HEK293 (cell line): ENCODE results near the gene TMEM179B.
A peak's percentile ranks its signal among the peaks of the same experiment; 100 is the strongest.

Experiments
- CTCF ChIA-PET: fragments of 350-600 bp; formaldehyde crosslinking; extraction: SDS; loops from one replicate; lab custom pipeline; 2021; ENCODE audit warnings: antibody characterized with exemption; lab: Yijun Ruan, JAX
- POLR2A ChIA-PET: fragments of 300-600 bp; formaldehyde crosslinking; extraction: SDS; loops from one replicate; lab custom pipeline; 2020; ENCODE audit warnings: antibody characterized with exemption, inconsistent platforms; lab: Yijun Ruan, JAX
- H3K27ac ChIP-seq: fragments of 200-500 bp; sonication (Bioruptor generic); 2 replicates; pipeline ENCODE4 v1.5.1; 2014; ENCODE audit warnings: low read depth, low read length, control low read depth, inconsistent platforms; ENCODE audit errors: extremely low read depth
- H3K36me3 ChIP-seq, 2 experiments: fragments of 200-500 bp in 1 of 2; sonication (Bioruptor generic) in 1 of 2; 1 replicate in 1 of 2; 2 replicates in 1 of 2; pipeline ENCODE4 v1.5.1; 2014 to 2017; ENCODE audit warnings: inconsistent platforms in 2 of 2, low read length in 2 of 2; ENCODE audit not compliant: control insufficient read depth in 2 of 2, insufficient read depth in 1 of 2
- H3K4me1 ChIP-seq: fragments of 200-500 bp; sonication (Bioruptor generic); 2 replicates; pipeline ENCODE4 v1.5.1; 2014; ENCODE audit warnings: mild to moderate bottlenecking, low read length, inconsistent platforms; ENCODE audit not compliant: control insufficient read depth, insufficient read depth
- H3K4me3 ChIP-seq: 2 replicates; pipeline ENCODE4 v1.5.1; 2011; ENCODE audit warnings: low read depth, mild to moderate bottlenecking, control low read depth, low read length, moderate library complexity
- H3K9me3 ChIP-seq: fragments of 200-500 bp; sonication (Bioruptor generic); 2 replicates; pipeline ENCODE4 v1.5.1; 2014; ENCODE audit warnings: low read depth, low read length, inconsistent platforms; ENCODE audit not compliant: control insufficient read depth, insufficient read depth
- AEBP2 ChIP-seq: fragments of 450-650 bp; formaldehyde crosslinking; IDR thresholded peaks from 2 replicates; pipeline ENCODE4 v1.5.1; 2016; ENCODE audit warnings: missing biosample characterization, missing genetic modification characterization, borderline replicate concordance
- PATZ1 ChIP-seq: fragments of 450-650 bp; formaldehyde crosslinking; IDR thresholded peaks from 2 replicates; pipeline ENCODE4 v1.5.1; 2016; ENCODE audit warnings: missing biosample characterization, missing genetic modification characterization
- RBAK ChIP-seq: fragments of 450-650 bp; formaldehyde crosslinking; IDR thresholded peaks from 2 replicates; pipeline ENCODE4 v1.5.1; 2016; ENCODE audit warnings: missing biosample characterization, missing genetic modification characterization
- REST ChIP-seq: fragments of 450-650 bp; formaldehyde crosslinking; IDR thresholded peaks from 2 replicates; pipeline ENCODE4 v1.5.1; 2016; ENCODE audit warnings: missing biosample characterization, missing genetic modification characterization
- TSHZ1 ChIP-seq: fragments of 450-650 bp; formaldehyde crosslinking; IDR thresholded peaks from 2 replicates; pipeline ENCODE4 v1.5.1; 2016; ENCODE audit warnings: missing biosample characterization, missing genetic modification characterization, borderline replicate concordance
- ZBTB48 ChIP-seq: fragments of 450-650 bp; formaldehyde crosslinking; IDR thresholded peaks from 2 replicates; pipeline ENCODE4 v1.5.1; 2016; ENCODE audit warnings: missing biosample characterization, missing genetic modification characterization
- ZNF19 ChIP-seq: fragments of 450-650 bp; formaldehyde crosslinking; IDR thresholded peaks from 2 replicates; pipeline ENCODE4; 2016; ENCODE audit warnings: missing biosample characterization, missing genetic modification characterization, low read depth
- ZNF23 ChIP-seq: fragments of 450-650 bp; formaldehyde crosslinking; IDR thresholded peaks from 2 replicates; pipeline ENCODE4 v1.5.1; 2016; ENCODE audit warnings: missing biosample characterization, missing genetic modification characterization, borderline replicate concordance
- ZNF239 ChIP-seq: fragments of 450-650 bp; formaldehyde crosslinking; IDR thresholded peaks from 2 replicates; pipeline ENCODE4 v1.5.1; 2016; ENCODE audit warnings: missing biosample characterization, missing genetic modification characterization
- ZNF335 ChIP-seq: fragments of 450-650 bp; formaldehyde crosslinking; conservative IDR thresholded peaks from 2 replicates; pipeline ENCODE4 v1.5.1; 2016; ENCODE audit warnings: missing biosample characterization, missing genetic modification characterization
- ZNF37A ChIP-seq: fragments of 450-650 bp; IDR thresholded peaks from 2 replicates; pipeline ENCODE4 v1.5.1; 2018; ENCODE audit warnings: missing biosample characterization, missing genetic modification characterization
- ZNF501 ChIP-seq: fragments of 450-650 bp; formaldehyde crosslinking; IDR thresholded peaks from 2 replicates; pipeline ENCODE4 v1.5.1; 2016; ENCODE audit warnings: missing biosample characterization, missing genetic modification characterization
- ZNF585B ChIP-seq: fragments of 450-650 bp; formaldehyde crosslinking; IDR thresholded peaks from 2 replicates; pipeline ENCODE4 v1.5.1; 2016; ENCODE audit warnings: missing biosample characterization, missing genetic modification characterization
- ZNF626 ChIP-seq: fragments of 450-650 bp; sonication (Bioruptor Pico); formaldehyde crosslinking; IDR thresholded peaks from 2 replicates; pipeline ENCODE4 v1.5.1; 2018; ENCODE audit warnings: missing biosample characterization, missing genetic modification characterization, inconsistent platforms
- ZNF654 ChIP-seq: fragments of 450-650 bp; formaldehyde crosslinking; IDR thresholded peaks from 2 replicates; pipeline ENCODE4 v1.5.1; 2016; ENCODE audit warnings: low read depth, missing biosample characterization, missing genetic modification characterization
- ZSCAN4 ChIP-seq: fragments of 450-650 bp; formaldehyde crosslinking; IDR thresholded peaks from 2 replicates; pipeline ENCODE4 v1.5.1; 2017; ENCODE audit warnings: missing biosample characterization, missing genetic modification characterization
- TF ChIP-seq, protein P1 (sequence below): fragments of 450-650 bp; formaldehyde crosslinking; IDR thresholded peaks from 2 replicates; pipeline ENCODE4 v1.5.1; 2016; ENCODE audit warnings: missing biosample characterization, missing genetic modification characterization
- TF ChIP-seq, protein P2 (sequence below): fragments of 450-650 bp; formaldehyde crosslinking; IDR thresholded peaks from 2 replicates; pipeline ENCODE4 v1.5.1; 2016; ENCODE audit warnings: missing biosample characterization, missing genetic modification characterization, low read depth

The TMEM179B gene

DNA sequence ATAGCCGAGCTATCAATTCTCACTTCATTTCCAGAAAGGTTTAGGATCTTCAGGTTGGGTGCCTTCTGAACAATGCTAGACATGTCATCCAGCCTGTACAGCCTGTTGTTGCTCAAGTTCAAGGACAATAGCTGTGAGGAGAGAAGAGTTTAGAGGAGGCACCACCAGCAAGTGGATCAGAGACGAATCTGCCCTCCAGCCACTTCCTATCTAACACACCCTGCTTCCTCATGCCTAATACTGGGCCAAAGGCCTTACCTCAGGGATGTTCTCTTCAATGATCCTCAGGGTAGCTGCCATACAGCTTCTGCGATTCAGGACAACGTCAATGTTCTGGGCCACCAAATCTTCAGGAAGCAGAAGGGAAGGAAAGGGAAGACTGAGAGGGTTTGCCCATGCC, 13.9 kb downstream of the TMEM179B start (continued):
- TF ChIP-seq ZNF23 (tag by site-specific recombination) (no peak), ZNF501 (tag by site-specific recombination) (no peak), ZNF19 (tag by site-specific recombination) (no peak), ZNF239 (tag by site-specific recombination) (no peak), ZSCAN4 (tag by site-specific recombination) (no peak), TSHZ1 (tag by site-specific recombination) (no peak), ZNF585B (tag by site-specific recombination) (no peak), RBAK (no peak)
- TF ChIP-seq, protein P1, sequence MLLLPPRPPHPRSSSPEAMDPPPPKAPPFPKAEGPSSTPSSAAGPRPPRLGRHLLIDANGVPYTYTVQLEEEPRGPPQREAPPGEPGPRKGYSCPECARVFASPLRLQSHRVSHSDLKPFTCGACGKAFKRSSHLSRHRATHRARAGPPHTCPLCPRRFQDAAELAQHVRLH: no peak

GRCh38 chr11:62804310-62805075, 17.3 kb downstream of the TMEM179B start:
- POLR2A ChIA-PET: interaction anchor here (0.8 to 3.0 kb wide), 16 partner anchors 8 to 85 kb away, joined by 3 to 11 read pairs (median 4); partner anchors contain the start of genes HNRNPUL2, STX5, TEX54 and TMEM179B
- peak overlapping the region; percentile 63 for H3K27ac ChIP-seq
- H3K9me3 ChIP-seq: no peaks in the 10 kb centered on the region
- CTCF ChIA-PET: interaction anchor here (0.8 to 1.7 kb wide), 5 partner anchors 10 to 124 kb away, joined by 3 to 5 read pairs (median 3); no protein-coding TSS in a partner anchor
- no peaks in the 10 kb centered on the region for H3K4me1 ChIP-seq
- peak overlapping the region; percentile 84 for H3K4me3 ChIP-seq
- H3K36me3 ChIP-seq: peaks cover 17 to 47% of the 10 kb centered on the region in 2 experiments
- TF ChIP-seq ZNF335 (tag by site-specific recombination): peak; percentile 45; the same call in 1 of the 2 replicates
- TF ChIP-seq REST (tag by site-specific recombination): no peak
- no peak for TF ChIP-seq PATZ1 (tag by site-specific recombination)
- TF ChIP-seq ZBTB48 (tag by site-specific recombination): peak; percentile 89
- TF ChIP-seq ZNF626 (tag by site-specific recombination): no peak
- TF ChIP-seq, protein P2, sequence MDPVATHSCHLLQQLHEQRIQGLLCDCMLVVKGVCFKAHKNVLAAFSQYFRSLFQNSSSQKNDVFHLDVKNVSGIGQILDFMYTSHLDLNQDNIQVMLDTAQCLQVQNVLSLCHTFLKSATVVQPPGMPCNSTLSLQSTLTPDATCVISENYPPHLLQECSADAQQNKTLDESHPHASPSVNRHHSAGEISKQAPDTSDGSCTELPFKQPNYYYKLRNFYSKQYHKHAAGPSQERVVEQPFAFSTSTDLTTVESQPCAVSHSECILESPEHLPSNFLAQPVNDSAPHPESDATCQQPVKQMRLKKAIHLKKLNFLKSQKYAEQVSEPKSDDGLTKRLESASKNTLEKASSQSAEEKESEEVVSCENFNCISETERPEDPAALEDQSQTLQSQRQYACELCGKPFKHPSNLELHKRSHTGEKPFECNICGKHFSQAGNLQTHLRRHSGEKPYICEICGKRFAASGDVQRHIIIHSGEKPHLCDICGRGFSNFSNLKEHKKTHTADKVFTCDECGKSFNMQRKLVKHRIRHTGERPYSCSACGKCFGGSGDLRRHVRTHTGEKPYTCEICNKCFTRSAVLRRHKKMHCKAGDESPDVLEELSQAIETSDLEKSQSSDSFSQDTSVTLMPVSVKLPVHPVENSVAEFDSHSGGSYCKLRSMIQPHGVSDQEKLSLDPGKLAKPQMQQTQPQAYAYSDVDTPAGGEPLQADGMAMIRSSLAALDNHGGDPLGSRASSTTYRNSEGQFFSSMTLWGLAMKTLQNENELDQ (tag by site-specific recombination): no peak
- no peak for TF ChIP-seq AEBP2 (tag by site-specific recombination)
- TF ChIP-seq ZNF654: no peak
- TF ChIP-seq ZNF37A (tag by site-specific recombination): no peak
